Measurements from ENCODE around the gene ZNF774.

DNA sequence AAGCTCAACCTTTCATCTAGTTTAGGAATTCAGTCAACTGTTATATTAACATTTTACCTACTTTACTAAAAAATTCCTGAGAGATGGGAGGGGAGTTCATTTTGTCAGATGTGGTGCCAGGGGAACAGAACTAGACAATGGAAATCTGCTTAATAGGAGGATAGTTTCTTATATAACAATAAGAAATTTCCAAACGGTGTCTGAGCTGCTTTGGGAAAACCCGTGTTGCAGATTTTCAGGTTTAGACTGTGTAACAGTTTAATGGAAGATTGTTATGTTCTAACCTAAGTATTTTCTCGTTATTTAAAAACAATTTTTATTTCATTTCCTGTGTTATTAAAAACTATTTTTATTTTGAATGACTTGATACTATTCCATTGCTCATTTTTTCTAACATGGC, 55.3 kb downstream of the ZNF774 start:
- TF ChIP-seq, protein P1, sequence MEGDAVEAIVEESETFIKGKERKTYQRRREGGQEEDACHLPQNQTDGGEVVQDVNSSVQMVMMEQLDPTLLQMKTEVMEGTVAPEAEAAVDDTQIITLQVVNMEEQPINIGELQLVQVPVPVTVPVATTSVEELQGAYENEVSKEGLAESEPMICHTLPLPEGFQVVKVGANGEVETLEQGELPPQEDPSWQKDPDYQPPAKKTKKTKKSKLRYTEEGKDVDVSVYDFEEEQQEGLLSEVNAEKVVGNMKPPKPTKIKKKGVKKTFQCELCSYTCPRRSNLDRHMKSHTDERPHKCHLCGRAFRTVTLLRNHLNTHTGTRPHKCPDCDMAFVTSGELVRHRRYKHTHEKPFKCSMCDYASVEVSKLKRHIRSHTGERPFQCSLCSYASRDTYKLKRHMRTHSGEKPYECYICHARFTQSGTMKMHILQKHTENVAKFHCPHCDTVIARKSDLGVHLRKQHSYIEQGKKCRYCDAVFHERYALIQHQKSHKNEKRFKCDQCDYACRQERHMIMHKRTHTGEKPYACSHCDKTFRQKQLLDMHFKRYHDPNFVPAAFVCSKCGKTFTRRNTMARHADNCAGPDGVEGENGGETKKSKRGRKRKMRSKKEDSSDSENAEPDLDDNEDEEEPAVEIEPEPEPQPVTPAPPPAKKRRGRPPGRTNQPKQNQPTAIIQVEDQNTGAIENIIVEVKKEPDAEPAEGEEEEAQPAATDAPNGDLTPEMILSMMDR (IDR thresholded peaks at IDR 0.05): no peak
- TF ChIP-seq POLR2A (IDR thresholded peaks at IDR 0.05): no peak
